K562 (cell line): ENCODE measurements around the gene SLC34A1. TPM values are rescaled to one million over a fixed set of nuclear protein-coding genes. Genes with fewer than 3 reads are reported as not detected.

Experiments used
- ATAC-seq: fragments of 200-7000 bp; cut with Tn5 transposase; 3 replicates; pipeline ENCODE4 v1.9.1; 2020; ENCODE audit warnings: moderate library complexity
- BruUV-seq: library from RNA; stranded (reverse); fragments of 400-500 nt; replicated peaks from 2 replicates; lab custom pipeline; 2021; lab: Mats Ljungman, UMichigan
- CTCF ChIA-PET: fragments of 300-600 bp; formaldehyde crosslinking; extraction: SDS; loops from one replicate; lab custom pipeline; 2021; ENCODE audit warnings: low intra/inter-chr PET ratio; lab: Yijun Ruan, JAX
- POLR2A ChIA-PET: fragments of 300-600, 350-650 bp; sonication (Branson Sonifier 250); formaldehyde crosslinking; extraction: SDS; loops from one replicate; lab custom pipeline; 2021; ENCODE audit warnings: antibody characterized with exemption, inconsistent platforms; lab: Yijun Ruan, JAX
- DNase-seq, 4 experiments: peaks; one replicate each; pipeline versions ENCODE4 v3.0.0 to v3.0.0-alpha.2; 2011 to 2018; ENCODE audit warnings: low spot score in 3 of 4, mixed read lengths in 3 of 4; ENCODE audit errors: extremely low read depth in 1 of 4
- FAIRE-seq: peaks from 2 replicates; lab custom pipeline; 2011; peaks lifted over from hg19 to GRCh38; lab: Jason Lieb, UNC
- H2AFZ ChIP-seq: 2 replicates; pipeline ENCODE4 v1.6.0; 2011; ENCODE audit warnings: low read depth, low read length, control low read depth, inconsistent platforms
- H3K27ac ChIP-seq: fragments of 200-600 bp; 3 replicates; pipeline ENCODE4 v1.8.0; 2011; ENCODE audit warnings: low read depth, mild to moderate bottlenecking, control low read depth, inconsistent platforms, low read length, moderate library complexity, mixed read lengths; ENCODE audit errors: extremely low read depth
- H3K27me3 ChIP-seq, 2 experiments: fragments of 300-600 bp in 1 of 2; 2 replicates in 1 of 2; 3 replicates in 1 of 2; pipeline versions ENCODE4 v1.6.0 to v1.8.0; 2011; ENCODE audit warnings: inconsistent platforms in 2 of 2, low read length in 2 of 2, mild to moderate bottlenecking in 1 of 2, mixed read lengths in 1 of 2, moderate library complexity in 1 of 2; ENCODE audit not compliant: control insufficient read depth in 2 of 2, insufficient read depth in 2 of 2
- H3K36me3 ChIP-seq: fragments of 300-600 bp; 3 replicates; pipeline ENCODE4 v1.8.0; 2011; ENCODE audit warnings: mild to moderate bottlenecking, low read length, inconsistent platforms; ENCODE audit not compliant: control insufficient read depth, insufficient read depth
- H3K4me1 ChIP-seq, 2 experiments: fragments of 200-600 bp in 1 of 2; replicated peaks in 1 of 2; 2 replicates in 1 of 2; 3 replicates in 1 of 2; pipeline versions ENCODE4 v1.5.1 to v1.8.0; 2011; ENCODE audit warnings: inconsistent platforms in 2 of 2, low read length in 2 of 2, mild to moderate bottlenecking in 1 of 2, mixed read lengths in 1 of 2, moderate library complexity in 1 of 2; ENCODE audit not compliant: control insufficient read depth in 2 of 2, insufficient read depth in 2 of 2
- H3K4me2 ChIP-seq: 2 replicates; pipeline ENCODE4 v1.6.1; 2011; ENCODE audit warnings: low read length, control low read depth, inconsistent platforms, mixed read lengths; ENCODE audit not compliant: insufficient read depth
- H3K4me3 ChIP-seq: fragments of 200-600 bp; sonication (generic), shearing (Covaris generic); 2 replicates; pipeline ENCODE4 v1.5.1; 2016; ENCODE audit warnings: control low read depth, inconsistent platforms
- H3K79me2 ChIP-seq: fragments of 200-600 bp; 3 replicates; pipeline ENCODE4 v1.8.0; 2011; ENCODE audit warnings: low read length, inconsistent platforms; ENCODE audit not compliant: control insufficient read depth, insufficient read depth
- H3K9ac ChIP-seq, 2 experiments: 2 replicates each; pipeline versions ENCODE4 v1.6.0 to v1.6.1; 2011; ENCODE audit warnings: low read depth in 2 of 2, low read length in 2 of 2, control low read depth in 1 of 2, inconsistent platforms in 1 of 2, mild to moderate bottlenecking in 1 of 2, mixed read lengths in 1 of 2; ENCODE audit not compliant: insufficient read depth in 1 of 2
- H3K9me1 ChIP-seq: one replicate; pipeline ENCODE4 v1.6.0; 2011; ENCODE audit warnings: inconsistent platforms, mild to moderate bottlenecking, low read length, moderate library complexity; ENCODE audit not compliant: control insufficient read depth, insufficient read depth
- H3K9me3 ChIP-seq: replicated peaks from 2 replicates; pipeline ENCODE4 v1.5.1; 2011; ENCODE audit warnings: low read depth, low read length, inconsistent platforms; ENCODE audit not compliant: control insufficient read depth, insufficient read depth
- H4K20me1 ChIP-seq: replicated peaks from 2 replicates; pipeline ENCODE4 v1.6.1; 2011; ENCODE audit warnings: low read length, inconsistent platforms, mixed read lengths; ENCODE audit not compliant: control insufficient read depth, insufficient read depth
- CREB1 ChIP-seq, 2 experiments: sonication (generic) in 1 of 2; formaldehyde crosslinking in 1 of 2; IDR thresholded peaks; 2 replicates each; pipeline versions ENCODE4 v1.6.1 to v1.8.0; 2012 to 2022; ENCODE audit warnings: inconsistent platforms in 1 of 2, mild to moderate bottlenecking in 1 of 2, missing genetic modification reagents in 1 of 2, moderate library complexity in 1 of 2
- DACH1 ChIP-seq: fragments of 450-650 bp; IDR thresholded peaks from 2 replicates; pipeline ENCODE4 v1.6.1; 2018; ENCODE audit not compliant: partially characterized antibody
- FOS ChIP-seq: IDR thresholded peaks from 3 replicates; pipeline ENCODE4 v1.6.1; 2011; ENCODE audit not compliant: insufficient read length; ENCODE audit errors: extremely low read depth
- FOXJ3 ChIP-seq: sonication (generic); formaldehyde crosslinking; IDR thresholded peaks from 2 replicates; pipeline ENCODE4 v1.4.0; 2020; ENCODE audit warnings: mild to moderate bottlenecking, missing genetic modification reagents
- NFE2 ChIP-seq: IDR thresholded peaks from 2 replicates; pipeline ENCODE4 v1.6.1; 2014; ENCODE audit warnings: antibody characterized with exemption, low read depth
- NUFIP1 ChIP-seq: fragments of 450-650 bp; IDR thresholded peaks from 2 replicates; pipeline ENCODE4 v1.6.1; 2018; ENCODE audit not compliant: partially characterized antibody
- RBM22 ChIP-seq: fragments of 200-400 bp; formaldehyde crosslinking; IDR thresholded peaks from 2 replicates; pipeline ENCODE4 v1.6.1; 2018; ENCODE audit warnings: low read length, low read depth; ENCODE audit not compliant: poor library complexity, severe bottlenecking
- ZNF586 ChIP-seq: fragments of 450-650 bp; formaldehyde crosslinking; conservative IDR thresholded peaks from 2 replicates; pipeline ENCODE4 v1.4.0; 2020; ENCODE audit warnings: mild to moderate bottlenecking, moderate library complexity
- WGBS: fragments of 100-300 bp; shearing (Covaris generic); methylation state at CpG from one replicate; pipeline ENCODE4 v1.1.6; 2016; ENCODE audit warnings: low coverage, mixed read lengths; ENCODE audit not compliant: insufficient coverage; ENCODE audit errors: missing lambda C conversion rate; 5-methylcytosine and 5-hydroxymethylcytosine counted together
- in situ Hi-C: fragments of 300-500 bp; cut with MboI; formaldehyde crosslinking; loops from 4 replicates; pipeline ENCODE4 v1.15.0; 2018; ENCODE audit warnings: inconsistent platforms, mixed read lengths
- intact Hi-C: fragments of 100-400 bp; cut with micrococcal nuclease; formaldehyde crosslinking; loops from 2 replicates; pipeline ENCODE4 v1.14.2; 2022
- polyA plus RNA-seq, 8 experiments: library from polyadenylated mRNA; depleted of rRNA in 4 of 8; stranded (reverse) in 5 of 8; unstranded in 3 of 8; fragments of >200 nt; fragmentation: Nextera tagmentation in 2 of 8; fragmentation: Illumina TruSeq in 1 of 8; extraction: Ambion mirVana in 2 of 8; extraction: Trizol in 1 of 8; gene quantifications; 2 replicates each; pipeline versions ENCODE4 v1.2.1 to v1.2.3, GENCODE V29; 2011 to 2014; ENCODE audit warnings: inconsistent platforms in 1 of 8, missing spikeins in 1 of 8
- total RNA-seq, 7 experiments: library from RNA; depleted of rRNA in 6 of 7; stranded (reverse); fragments of >200 nt in 6 of 7; fragmentation: Illumina TruSeq in 2 of 7; extraction: Trizol in 2 of 7; gene quantifications; 2 replicates each; pipeline versions ENCODE4 v1.2.1 to v1.2.3, GENCODE V29; 2011 to 2021; ENCODE audit warnings: low replicate concordance in 1 of 7
- TF ChIP-seq, protein P1 (sequence below): sonication (generic); formaldehyde crosslinking; IDR thresholded peaks from 2 replicates; pipeline ENCODE4 v1.8.1; 2023; ENCODE audit warnings: mild to moderate bottlenecking, missing genetic modification reagents

SLC34A1 gene
- total and polyA plus RNA-seq, 9 of the 15 experiments (the other 6 are each of a cell fraction or from before 2014, with no cell fraction given), result not detected

DNA sequence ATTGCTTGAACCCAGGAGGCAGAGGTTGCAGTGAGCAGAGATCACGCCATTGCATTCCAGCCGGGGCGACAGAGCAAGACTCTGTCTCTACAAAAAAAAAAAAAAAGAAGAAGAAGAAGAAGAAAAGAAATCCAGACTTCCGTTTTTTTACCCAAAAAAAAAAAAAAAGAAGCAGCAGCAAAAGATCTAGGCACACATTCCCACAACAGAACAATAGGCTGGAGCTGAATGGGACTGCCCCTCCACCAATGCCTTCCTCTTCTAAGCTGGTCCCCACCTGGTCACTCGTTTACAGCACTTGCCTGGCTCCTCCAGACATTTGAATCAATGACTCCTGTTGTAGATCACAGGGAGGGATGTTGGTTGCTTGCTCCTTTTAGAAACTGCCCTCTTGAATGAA, 31.1 kb upstream of the SLC34A1 start:
- ChIA-PET POLR2A (interaction anchor here (1.0 to 3.4 kb wide), 2 partner anchors 8 to 74 kb away, joined by 3 to 18 read pairs; no protein-coding TSS in a partner anchor), CTCF (no interaction called here)
- intact Hi-C loops (no loop called here), in situ Hi-C loops (no loop called here)
- FAIRE-seq (no peak), DNase-seq (no peak), ATAC-seq (no peak)
- Histone ChIP-seq H4K20me1 (no peaks in the 10 kb centered on the region), H3K9me1 (no peaks in the 10 kb centered on the region), H3K79me2 (peaks cover 34% of the 10 kb centered on the region), H3K4me3 (no peak overlapping the region), H2AFZ (no peak overlapping the region), H3K27me3 (no peaks in the 10 kb centered on the region), H3K9me3 (0 out of 2 replicates have a peak, but pooled peaks cover 3% of the 10 kb centered on the region), H3K9ac (no peak overlapping the region), H3K36me3 (peaks cover 19% of the 10 kb centered on the region; the same call in 2 of the 3 replicates), H3K4me2 (no peak overlapping the region), H3K27ac (no peak overlapping the region), H3K4me1 (peaks cover 15 to 32% of the 10 kb centered on the region in 2 experiments; a peak in 4 of 5 replicates)
- 18% methylated on average over 1 of the region's 5 CpGs for WGBS
- TF ChIP-seq NFE2 (no peak), RBM22 (no peak), CREB1 (IDR thresholded peaks at IDR 0.05) (no peak), CREB1 (CRISPR knock-in tag; IDR thresholded peaks at IDR 0.05) (no peak), DACH1 (no peak), ZNF586 (no peak), NUFIP1 (no peak), FOS (no peak), FOXJ3 (no peak)
- TF ChIP-seq, protein P1, sequence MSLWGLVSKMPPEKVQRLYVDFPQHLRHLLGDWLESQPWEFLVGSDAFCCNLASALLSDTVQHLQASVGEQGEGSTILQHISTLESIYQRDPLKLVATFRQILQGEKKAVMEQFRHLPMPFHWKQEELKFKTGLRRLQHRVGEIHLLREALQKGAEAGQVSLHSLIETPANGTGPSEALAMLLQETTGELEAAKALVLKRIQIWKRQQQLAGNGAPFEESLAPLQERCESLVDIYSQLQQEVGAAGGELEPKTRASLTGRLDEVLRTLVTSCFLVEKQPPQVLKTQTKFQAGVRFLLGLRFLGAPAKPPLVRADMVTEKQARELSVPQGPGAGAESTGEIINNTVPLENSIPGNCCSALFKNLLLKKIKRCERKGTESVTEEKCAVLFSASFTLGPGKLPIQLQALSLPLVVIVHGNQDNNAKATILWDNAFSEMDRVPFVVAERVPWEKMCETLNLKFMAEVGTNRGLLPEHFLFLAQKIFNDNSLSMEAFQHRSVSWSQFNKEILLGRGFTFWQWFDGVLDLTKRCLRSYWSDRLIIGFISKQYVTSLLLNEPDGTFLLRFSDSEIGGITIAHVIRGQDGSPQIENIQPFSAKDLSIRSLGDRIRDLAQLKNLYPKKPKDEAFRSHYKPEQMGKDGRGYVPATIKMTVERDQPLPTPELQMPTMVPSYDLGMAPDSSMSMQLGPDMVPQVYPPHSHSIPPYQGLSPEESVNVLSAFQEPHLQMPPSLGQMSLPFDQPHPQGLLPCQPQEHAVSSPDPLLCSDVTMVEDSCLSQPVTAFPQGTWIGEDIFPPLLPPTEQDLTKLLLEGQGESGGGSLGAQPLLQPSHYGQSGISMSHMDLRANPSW (CRISPR knock-in tag), result no peak
- BruUV-seq, result no TSS peak
